CD4-positive, alpha-beta T cell (primary cell): ENCODE measurements around the gene SRPK2. TPM values are rescaled to one million over a fixed set of nuclear protein-coding genes. Genes with fewer than 3 reads are reported as not detected.

Source experiments
- ATAC-seq: fragments of 200-7000 bp; cut with Tn5 transposase; one replicate; pipeline ENCODE4 v1.10.0; 2022; ENCODE audit warnings: mild to moderate bottlenecking; ENCODE audit not compliant: poor library complexity
- CTCF ChIA-PET: fragments of 350-600 bp; sonication (Branson Sonifier 250); formaldehyde crosslinking; loops from one replicate; lab custom pipeline; 2021; ENCODE audit warnings: antibody characterized with exemption, inconsistent platforms; lab: Charles Lee
- POLR2A ChIA-PET: fragments of 350-600 bp; sonication (Branson Sonifier 250); formaldehyde crosslinking; loops from one replicate; lab custom pipeline; 2021; ENCODE audit warnings: antibody characterized with exemption, inconsistent platforms; lab: Charles Lee
- DNase-seq, 14 experiments: peaks; one replicate each; pipeline ENCODE4 v3.0.0-alpha.2; 2013 to 2020; ENCODE audit warnings: mixed read lengths in 2 of 14
- H3K27ac ChIP-seq, 2 donors: one replicate each; pipeline versions ENCODE4 v1.5.1 to v1.7.0; 2013; ENCODE audit warnings: low read length in 2 of 2, low read depth in 1 of 2, mild to moderate bottlenecking in 1 of 2
- H3K27me3 ChIP-seq, 2 experiments: 1 replicate in 1 of 2; 2 replicates in 1 of 2; pipeline versions ENCODE4 v1.6.1 to v1.7.0; 2013; ENCODE audit warnings: low read length in 2 of 2, control low read depth in 1 of 2, mild to moderate bottlenecking in 1 of 2, moderate library complexity in 1 of 2; ENCODE audit not compliant: insufficient read depth in 2 of 2, control insufficient read depth in 1 of 2
- H3K36me3 ChIP-seq: one replicate; pipeline ENCODE4 v1.6.1; 2013; ENCODE audit warnings: low read length, control low read depth; ENCODE audit not compliant: insufficient read depth
- H3K4me1 ChIP-seq: one replicate; pipeline ENCODE4 v1.6.1; 2013; ENCODE audit warnings: low read length, control low read depth; ENCODE audit not compliant: insufficient read depth
- H3K4me3 ChIP-seq: one replicate; pipeline ENCODE4 v1.5.1; 2013; ENCODE audit warnings: mild to moderate bottlenecking, low read length, moderate library complexity
- H3K9me3 ChIP-seq, 2 experiments: 1 replicate in 1 of 2; 2 replicates in 1 of 2; pipeline versions ENCODE4 v1.6.1 to v1.7.0; 2013; ENCODE audit warnings: low read length in 2 of 2, mild to moderate bottlenecking in 2 of 2, control low read depth in 1 of 2, moderate library complexity in 1 of 2; ENCODE audit not compliant: control insufficient read depth in 1 of 2, insufficient read depth in 1 of 2
- H3K27ac Mint-ChIP-seq: one replicate; pipeline ENCODE4 v1.8.0; 2020; ENCODE audit warnings: mixed read lengths
- H3K27me3 Mint-ChIP-seq: one replicate; pipeline ENCODE4 v1.8.0; 2021; ENCODE audit warnings: mixed read lengths
- H3K36me3 Mint-ChIP-seq: one replicate; pipeline ENCODE4 v1.8.0; 2021; ENCODE audit warnings: low read depth, mixed read lengths
- H3K4me1 Mint-ChIP-seq: one replicate; pipeline ENCODE4 v1.8.0; 2021; ENCODE audit warnings: low read depth, mixed read lengths
- H3K4me3 Mint-ChIP-seq: one replicate; pipeline ENCODE4 v1.8.0; 2020; ENCODE audit warnings: mild to moderate bottlenecking, mixed read lengths
- H3K9me3 Mint-ChIP-seq: one replicate; pipeline ENCODE4 v1.8.0; 2020; ENCODE audit warnings: mixed read lengths
- intact Hi-C, 2 experiments: fragments of 100-400 bp; cut with DNase I in 1 of 2; cut with micrococcal nuclease in 1 of 2; formaldehyde crosslinking; loops; one replicate each; pipeline versions ENCODE4 v1.15.1 to v1.9.0; 2023 to 2025; cut with DNase I, micrococcal nuclease
- total RNA-seq, 174 experiments: library from RNA in 2 of 174; stranded (reverse) in 2 of 174; gene quantifications; one replicate each; pipeline ENCODE4 v1.2.3 and lab custom pipeline; 2021 to 2026
- TF ChIP-seq, protein P1 (sequence below): fragments of 200-600 bp; IDR thresholded peaks from one replicate; pipeline ENCODE4 v1.8.0; 2022; ENCODE audit warnings: antibody characterized with exemption, mild to moderate bottlenecking

Gene SRPK2
- total RNA-seq, 2 experiments from 2014 or later = 39.9 to 40.9 TPM

DNA sequence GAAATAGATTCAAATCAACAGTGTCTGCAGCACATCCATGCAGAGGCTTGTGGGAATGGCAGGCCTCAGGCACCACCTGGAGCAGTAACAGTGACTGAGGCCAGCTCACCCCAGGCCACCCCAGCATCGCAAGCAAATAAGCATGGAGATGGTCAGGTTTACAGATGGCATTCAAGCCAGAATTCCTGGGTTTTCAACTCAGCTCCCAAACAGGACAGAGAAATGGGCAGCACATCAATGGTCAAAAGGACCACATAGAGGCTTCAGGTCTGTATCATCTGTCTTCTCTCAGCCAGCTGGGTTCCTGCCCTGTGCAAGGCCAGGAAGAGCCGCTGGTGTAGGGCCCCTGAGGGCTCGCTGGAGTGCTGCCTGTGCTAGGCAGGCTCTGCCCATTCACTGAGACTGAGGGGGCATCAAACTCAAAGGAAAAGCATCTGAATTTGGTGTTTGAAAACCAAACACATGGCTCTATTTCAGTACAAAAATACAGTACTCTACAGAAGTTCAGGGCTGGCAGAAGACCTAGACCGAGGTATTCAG, 262.2 kb downstream of the SRPK2 start:
- peak overlapping the region; percentile 64 for H3K27ac Mint-ChIP-seq
- H3K36me3 Mint-ChIP-seq = peaks cover 87% of the 10 kb centered on the region
- no peaks in the 10 kb centered on the region for H3K9me3 Mint-ChIP-seq
- H3K36me3 ChIP-seq = peaks cover 58% of the 10 kb centered on the region
- no peak overlapping the region for H3K27ac ChIP-seq
- ChIA-PET POLR2A (no interaction called here), CTCF (no interaction called here)
- H3K4me1 Mint-ChIP-seq = peaks cover 17% of the 10 kb centered on the region
- H3K9me3 ChIP-seq = no peaks in the 10 kb centered on the region
- no peaks in the 10 kb centered on the region for H3K27me3 ChIP-seq
- TF ChIP-seq, protein P1, sequence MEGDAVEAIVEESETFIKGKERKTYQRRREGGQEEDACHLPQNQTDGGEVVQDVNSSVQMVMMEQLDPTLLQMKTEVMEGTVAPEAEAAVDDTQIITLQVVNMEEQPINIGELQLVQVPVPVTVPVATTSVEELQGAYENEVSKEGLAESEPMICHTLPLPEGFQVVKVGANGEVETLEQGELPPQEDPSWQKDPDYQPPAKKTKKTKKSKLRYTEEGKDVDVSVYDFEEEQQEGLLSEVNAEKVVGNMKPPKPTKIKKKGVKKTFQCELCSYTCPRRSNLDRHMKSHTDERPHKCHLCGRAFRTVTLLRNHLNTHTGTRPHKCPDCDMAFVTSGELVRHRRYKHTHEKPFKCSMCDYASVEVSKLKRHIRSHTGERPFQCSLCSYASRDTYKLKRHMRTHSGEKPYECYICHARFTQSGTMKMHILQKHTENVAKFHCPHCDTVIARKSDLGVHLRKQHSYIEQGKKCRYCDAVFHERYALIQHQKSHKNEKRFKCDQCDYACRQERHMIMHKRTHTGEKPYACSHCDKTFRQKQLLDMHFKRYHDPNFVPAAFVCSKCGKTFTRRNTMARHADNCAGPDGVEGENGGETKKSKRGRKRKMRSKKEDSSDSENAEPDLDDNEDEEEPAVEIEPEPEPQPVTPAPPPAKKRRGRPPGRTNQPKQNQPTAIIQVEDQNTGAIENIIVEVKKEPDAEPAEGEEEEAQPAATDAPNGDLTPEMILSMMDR = no peak
- no peaks in the 10 kb centered on the region for H3K27me3 Mint-ChIP-seq
- intact Hi-C loops = no loop called here
- peaks cover 4% of the 10 kb centered on the region for H3K4me1 ChIP-seq
- ATAC-seq (no peak), DNase-seq (no peak)
- no peak overlapping the region for H3K4me3 Mint-ChIP-seq
- no peak overlapping the region for H3K4me3 ChIP-seq

DNA sequence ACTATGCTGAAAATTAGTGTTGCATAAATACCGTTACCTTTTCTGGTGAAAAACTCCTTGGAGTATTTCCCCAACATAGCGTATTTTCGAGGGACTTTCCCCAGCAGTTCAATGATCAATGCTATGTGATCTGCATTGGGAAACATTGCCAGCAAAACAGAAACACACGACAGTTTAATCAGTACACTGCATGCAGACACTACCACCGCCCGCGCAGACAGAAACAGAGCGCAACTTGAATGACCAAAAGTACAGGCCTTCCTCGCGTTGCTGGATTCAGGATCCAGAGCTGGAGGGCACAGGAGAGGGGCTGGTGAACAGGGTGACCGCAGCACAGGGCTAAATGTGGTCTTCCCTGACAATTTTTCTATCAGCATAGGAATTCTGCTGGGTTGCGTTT, 263.0 kb downstream of the SRPK2 start:
- no peaks in the 10 kb centered on the region for H3K27me3 ChIP-seq
- no peak overlapping the region for H3K27ac ChIP-seq
- no peak overlapping the region for H3K4me3 Mint-ChIP-seq
- DNase-seq (no peak), ATAC-seq (no peak)
- ChIA-PET POLR2A (no interaction called here), CTCF (no interaction called here)
- H3K4me1 ChIP-seq = no peaks in the 10 kb centered on the region
- no peak overlapping the region for H3K27ac Mint-ChIP-seq
- no peaks in the 10 kb centered on the region for H3K9me3 ChIP-seq
- no peaks in the 10 kb centered on the region for H3K27me3 Mint-ChIP-seq
- H3K36me3 ChIP-seq = peaks cover 51% of the 10 kb centered on the region
- peaks cover 25% of the 10 kb centered on the region for H3K4me1 Mint-ChIP-seq
- H3K9me3 Mint-ChIP-seq = no peaks in the 10 kb centered on the region
- intact Hi-C loops = no loop called here
- TF ChIP-seq, protein P1 = no peak
- peaks cover 87% of the 10 kb centered on the region for H3K36me3 Mint-ChIP-seq
- no peak overlapping the region for H3K4me3 ChIP-seq

- ChIA-PET POLR2A (interaction anchor here (0.9 to 1.6 kb wide), 4 partner anchors 10 to 110 kb away, joined by 3 to 5 read pairs (median 3); no protein-coding TSS in a partner anchor), CTCF (interaction anchor here (0.7 kb wide), 1 partner anchor 67 kb away, joined by 3 read pairs; no protein-coding TSS in a partner anchor)
- DNase-seq = no peak
- no peaks in the 10 kb centered on the region for H3K27me3 Mint-ChIP-seq
- peaks cover 42% of the 10 kb centered on the region for H3K4me1 Mint-ChIP-seq
- Histone ChIP-seq H3K9me3 (no peaks in the 10 kb centered on the region), H3K36me3 (peaks cover 49% of the 10 kb centered on the region), H3K27me3 (no peaks in the 10 kb centered on the region), H3K27ac (no peak overlapping the region), H3K4me1 (peaks cover 4% of the 10 kb centered on the region), H3K4me3 (no peak overlapping the region)
- ATAC-seq = no peak
- no peak overlapping the region for H3K4me3 Mint-ChIP-seq
- no peaks in the 10 kb centered on the region for H3K9me3 Mint-ChIP-seq
- intact Hi-C loops = no loop called here
- TF ChIP-seq, protein P1 = no peak
- peaks cover 91% of the 10 kb centered on the region for H3K36me3 Mint-ChIP-seq
- peak overlapping the region; percentile 12 for H3K27ac Mint-ChIP-seq
Observed at GRCh38 chr7:105122619-105123018, 266.1 kb downstream of the SRPK2 start.
